ENCODE results near the gene HDAC3. TPM values are rescaled to one million over a fixed set of nuclear protein-coding genes. Genes with fewer than 3 reads are reported as not detected.

HDAC3 gene
- total RNA-seq, 4 donors from 2014 or later = 35.4 to 77.8 (median 37.7) TPM

- WGBS, 2 donors (ENCODE audit: low coverage in 1 of 2) = 54 to 55% methylated on average over 6 of the region's 6 CpGs
- TF ChIP-seq, protein P1, sequence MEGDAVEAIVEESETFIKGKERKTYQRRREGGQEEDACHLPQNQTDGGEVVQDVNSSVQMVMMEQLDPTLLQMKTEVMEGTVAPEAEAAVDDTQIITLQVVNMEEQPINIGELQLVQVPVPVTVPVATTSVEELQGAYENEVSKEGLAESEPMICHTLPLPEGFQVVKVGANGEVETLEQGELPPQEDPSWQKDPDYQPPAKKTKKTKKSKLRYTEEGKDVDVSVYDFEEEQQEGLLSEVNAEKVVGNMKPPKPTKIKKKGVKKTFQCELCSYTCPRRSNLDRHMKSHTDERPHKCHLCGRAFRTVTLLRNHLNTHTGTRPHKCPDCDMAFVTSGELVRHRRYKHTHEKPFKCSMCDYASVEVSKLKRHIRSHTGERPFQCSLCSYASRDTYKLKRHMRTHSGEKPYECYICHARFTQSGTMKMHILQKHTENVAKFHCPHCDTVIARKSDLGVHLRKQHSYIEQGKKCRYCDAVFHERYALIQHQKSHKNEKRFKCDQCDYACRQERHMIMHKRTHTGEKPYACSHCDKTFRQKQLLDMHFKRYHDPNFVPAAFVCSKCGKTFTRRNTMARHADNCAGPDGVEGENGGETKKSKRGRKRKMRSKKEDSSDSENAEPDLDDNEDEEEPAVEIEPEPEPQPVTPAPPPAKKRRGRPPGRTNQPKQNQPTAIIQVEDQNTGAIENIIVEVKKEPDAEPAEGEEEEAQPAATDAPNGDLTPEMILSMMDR (IDR thresholded peaks at IDR 0.05) = no peak
- no peak for TF ChIP-seq EP300 (IDR thresholded peaks at IDR 0.05)
- TF ChIP-seq POLR2AphosphoS5 (IDR thresholded peaks at IDR 0.05) = no peak
- no peak for TF ChIP-seq POLR2A (IDR thresholded peaks at IDR 0.05)
- H3K36me3 ChIP-seq = no peaks in the 10 kb centered on the region
- no peak overlapping the region for H3K4me3 ChIP-seq
- no peaks in the 10 kb centered on the region for H3K27me3 ChIP-seq
- H3K27ac ChIP-seq = peak overlapping the region in 3 of 4 donors; percentile 12 to 63 (median 49)
- H3K9me3 ChIP-seq = no peaks in the 10 kb centered on the region
- H3K4me1 ChIP-seq = peaks cover 0 to 31% (median 13%) of the 10 kb centered on the region in 3 donors
- ATAC-seq = no peak
Measured at GRCh38 chr5:141605523-141606277, 30.9 kb downstream of the HDAC3 start.

- Histone ChIP-seq H3K4me1 (peaks cover 0 to 34% (median 13%) of the 10 kb centered on the region in 3 donors), H3K9me3 (no peaks in the 10 kb centered on the region), H3K27me3 (no peaks in the 10 kb centered on the region), H3K4me3 (no peak overlapping the region), H3K27ac (peak overlapping the region; percentile 47 to 64 (median 56)), H3K36me3 (no peaks in the 10 kb centered on the region)
- peak; percentile 96 for ATAC-seq
- TF ChIP-seq POLR2AphosphoS5 (IDR thresholded peaks at IDR 0.05) (peak; percentile 15), EP300 (IDR thresholded peaks at IDR 0.05) (no peak)
- 44 to 46% methylated on average over 4 to 6 of the region's 6 CpGs for WGBS, 2 donors (ENCODE audit: low coverage in 1 of 2)
Measured at GRCh38 chr5:141603923-141604717, 32.5 kb downstream of the HDAC3 start.

DNA sequence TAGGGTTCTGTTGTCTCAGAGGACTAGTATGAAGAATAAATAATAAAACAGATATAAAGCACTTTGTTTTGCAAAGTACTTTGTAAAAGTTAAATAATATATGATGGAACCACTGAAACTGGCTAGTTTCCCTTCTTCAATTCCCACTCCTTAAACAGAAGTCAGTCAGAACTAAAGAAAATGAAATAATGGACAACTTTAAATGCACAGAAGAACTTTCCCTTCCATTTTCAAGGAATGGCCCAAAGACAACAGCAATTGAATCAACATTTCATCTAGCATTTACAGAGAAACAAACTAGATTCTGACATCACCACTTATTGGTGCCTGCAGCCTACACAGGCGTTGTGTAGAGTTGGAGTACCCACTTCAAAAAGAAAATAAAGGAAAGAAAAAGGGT lies 34.0 kb downstream of the HDAC3 start:
- Histone ChIP-seq H3K4me3 (no peak overlapping the region), H3K9me3 (no peaks in the 10 kb centered on the region), H3K27me3 (no peaks in the 10 kb centered on the region), H3K27ac (no peak overlapping the region), H3K4me1 (peaks cover 0 to 43% (median 13%) of the 10 kb centered on the region in 3 donors), H3K36me3 (no peaks in the 10 kb centered on the region)
- TF ChIP-seq POLR2A (IDR thresholded peaks at IDR 0.05) (no peak), EP300 (IDR thresholded peaks at IDR 0.05) (no peak), POLR2AphosphoS5 (IDR thresholded peaks at IDR 0.05) (no peak)
- TF ChIP-seq, protein P1 (IDR thresholded peaks at IDR 0.05) = no peak
- 81% methylated on average over 1 of the region's 1 CpG; no CpG with 5 or more reads in 1 of the 2 donors for WGBS, 2 donors (ENCODE audit: low coverage in 1 of 2)
- ATAC-seq = no peak

DNA sequence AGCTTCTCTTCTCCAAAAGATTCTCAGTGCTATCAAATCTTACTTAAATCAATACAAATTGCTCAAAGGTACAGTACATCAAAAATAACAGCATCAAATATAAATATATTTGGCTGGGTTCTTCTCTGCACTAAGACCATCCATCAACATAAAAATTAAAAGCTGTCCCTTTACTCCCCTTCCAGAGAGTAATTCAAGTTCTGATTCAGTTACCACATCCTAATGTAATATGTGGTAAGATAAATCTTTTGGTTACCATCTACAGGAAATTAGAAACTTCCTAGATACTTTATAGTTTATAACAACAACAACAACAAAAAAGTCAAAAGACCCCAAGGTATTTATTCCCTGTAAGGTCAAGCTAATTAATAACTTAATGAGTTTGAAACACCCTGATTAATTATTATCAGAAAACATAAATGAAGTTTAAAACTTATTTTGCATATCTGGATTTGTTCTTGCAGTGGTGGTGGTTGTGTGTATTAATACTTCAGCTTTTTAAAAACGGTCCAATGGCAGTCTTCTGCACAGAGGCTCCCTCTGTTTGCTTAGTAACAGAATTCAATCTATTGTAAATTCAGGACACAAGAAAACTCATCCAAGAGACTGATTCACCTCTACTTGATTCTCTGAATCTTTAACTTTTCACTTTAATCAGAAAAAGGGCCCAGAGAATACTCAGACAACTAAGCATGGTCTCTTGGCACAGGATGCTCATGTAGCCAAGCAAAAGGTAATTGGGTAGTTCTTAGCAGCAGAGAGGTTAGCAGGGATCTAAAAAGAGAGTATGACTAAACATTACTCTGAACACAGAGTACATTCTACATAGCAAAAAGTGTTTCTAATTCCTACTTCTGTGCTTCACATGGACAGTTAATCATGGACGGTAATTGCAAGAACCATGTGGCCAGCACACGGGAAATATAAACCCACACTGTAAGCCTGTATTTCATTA lies 38.0 kb downstream of the HDAC3 start:
- H3K9me3 ChIP-seq = no peaks in the 10 kb centered on the region
- H3K4me1 ChIP-seq = peaks cover 0 to 14% (median 2%) of the 10 kb centered on the region in 3 donors
- TF ChIP-seq EP300 (IDR thresholded peaks at IDR 0.05) (no peak), POLR2A (IDR thresholded peaks at IDR 0.05) (no peak), POLR2AphosphoS5 (IDR thresholded peaks at IDR 0.05) (no peak)
- TF ChIP-seq, protein P1 (IDR thresholded peaks at IDR 0.05) = no peak
- no peak overlapping the region for H3K4me3 ChIP-seq
- no peaks in the 10 kb centered on the region for H3K27me3 ChIP-seq
- peak; percentile 43 for ATAC-seq
- WGBS, 2 donors (ENCODE audit: low coverage in 1 of 2) = 38 to 55% methylated on average over 3 of the region's 3 CpGs
- peaks cover 0 to 7% of the 10 kb centered on the region in 2 donors for H3K36me3 ChIP-seq
- H3K27ac ChIP-seq = peak overlapping the region in 2 of 4 donors; percentile 13 to 22

All from gastroesophageal sphincter (tissue), 4 donors.